Ammon's horn (tissue), 1 donor: ENCODE data around the gene ARPC5.
"Not testable (repeated sequence)": the region's sequence is repeated elsewhere in the genome, so short reads cannot be mapped to it uniquely, and the experiment has no call there.

Experiments used
- DNase-seq: peaks from one replicate; pipeline ENCODE4 v3.0.0-alpha.2; 2016; ENCODE audit warnings: low spot score

The ARPC5 gene

GRCh38 chr1:183635606-183636333 lies at the start of gene ARPC5:
Gene ARPC5 (minus strand): TSS chr1:183635783. CDS start chr1:183635659, 124 bp downstream.
- DNase-seq: peak; percentile 99

GRCh38 chr1:183685112-183685713 lies 49.6 kb upstream of the ARPC5 start:
- DNase-seq: peak; percentile 28

- not testable (repeated sequence) for DNase-seq
Measured at GRCh38 chr1:183679363-183679762, 43.8 kb upstream of the ARPC5 start.

GRCh38 chr1:183678819-183679218 lies 43.2 kb upstream of the ARPC5 start:
- DNase-seq: no peak

DNA sequence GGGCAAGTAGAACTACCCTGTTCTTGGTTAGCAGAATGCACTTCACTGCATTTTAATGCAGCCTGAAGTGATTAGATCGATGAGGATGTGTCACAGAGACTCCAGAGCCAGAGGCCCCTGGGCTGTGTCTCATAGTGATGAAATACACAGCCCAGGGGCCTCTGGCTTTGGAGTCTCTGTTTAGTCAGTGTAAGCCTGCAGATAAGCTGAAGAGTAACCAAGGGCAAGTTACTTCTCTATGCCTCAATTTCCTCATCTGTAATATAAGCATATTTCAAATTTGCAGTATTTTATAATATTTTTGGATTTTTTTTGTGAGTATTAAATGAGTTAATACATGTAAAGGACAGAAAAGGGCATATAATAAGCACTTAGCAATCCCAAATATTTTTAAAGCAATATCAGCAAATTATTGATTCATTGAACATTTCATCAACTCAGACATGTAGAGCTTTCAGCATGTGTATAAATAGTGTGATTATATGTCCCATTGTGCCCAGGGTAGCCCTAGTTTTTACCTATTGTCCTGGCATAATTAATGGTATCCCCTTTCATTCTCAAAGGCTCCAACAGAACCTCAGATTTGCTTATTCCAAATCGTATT lies 41.1 kb upstream of the ARPC5 start:
- no peak for DNase-seq

GRCh38 chr1:183675883-183676585 lies 40.5 kb upstream of the ARPC5 start:
- DNase-seq: no peak

DNA sequence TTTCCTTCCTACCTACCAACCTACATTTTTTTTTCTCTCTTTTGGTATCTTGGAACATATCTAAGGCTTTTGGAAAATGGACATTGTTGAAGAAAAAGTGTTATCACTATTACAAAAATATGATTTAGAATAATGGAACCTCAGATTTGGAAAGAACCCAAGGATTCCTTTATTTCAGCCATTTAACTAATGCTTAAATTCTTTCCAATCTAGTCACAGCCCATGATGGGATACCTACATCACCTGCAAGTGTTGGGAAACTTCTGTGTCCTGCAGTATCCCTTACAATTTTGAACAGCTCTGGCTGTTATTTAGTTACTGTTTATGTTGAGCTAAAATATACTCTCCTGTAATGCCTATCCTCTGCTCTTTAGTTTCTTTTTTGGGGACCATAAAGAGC lies 39.8 kb upstream of the ARPC5 start:
- no peak for DNase-seq

DNA sequence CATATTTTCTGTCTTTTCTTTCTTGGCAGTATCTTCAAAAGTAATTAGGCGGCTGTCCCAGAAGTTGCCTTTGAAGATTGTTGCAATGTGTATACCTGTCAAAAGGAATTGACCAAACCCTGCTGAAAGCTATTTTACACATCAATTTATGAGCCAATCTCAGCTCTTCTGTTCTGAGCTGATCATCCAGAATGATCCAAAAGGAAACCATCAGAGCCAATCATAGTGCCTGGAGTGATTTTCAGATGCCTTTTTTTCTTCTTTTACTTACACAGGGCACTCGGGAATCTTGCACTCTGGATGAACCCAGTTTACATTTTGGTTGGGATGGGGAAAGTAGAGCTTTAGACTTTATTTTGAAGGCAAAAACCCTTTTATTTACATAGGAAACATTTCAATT lies 39.3 kb upstream of the ARPC5 start:
- DNase-seq: no peak

DNA sequence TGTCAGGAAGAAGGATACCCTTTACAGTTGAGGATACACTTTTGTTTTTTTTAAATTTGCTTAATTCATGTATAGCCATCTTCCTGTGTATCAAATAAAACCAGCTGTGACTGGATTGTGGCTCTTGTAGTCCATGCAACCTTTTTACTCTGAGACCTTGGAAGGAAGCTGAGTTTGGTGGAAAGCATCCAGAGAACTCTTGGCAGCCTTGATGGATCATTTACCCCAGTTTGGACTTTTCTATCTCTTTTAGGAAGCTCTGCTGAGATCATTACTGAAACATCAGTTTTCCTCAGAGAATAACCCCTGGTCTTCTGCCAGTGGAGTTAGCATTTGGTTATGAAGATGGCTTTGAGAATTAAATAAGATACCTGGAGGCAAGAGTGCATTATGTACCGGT lies 38.8 kb upstream of the ARPC5 start:
- DNase-seq: no peak

GRCh38 chr1:183673605-183674323 lies 38.2 kb upstream of the ARPC5 start:
- DNase-seq: no peak

- DNase-seq: no peak
Measured at GRCh38 chr1:183670169-183670568, 34.6 kb upstream of the ARPC5 start.

- DNase-seq: no peak
Measured at GRCh38 chr1:183656355-183656754, 20.8 kb upstream of the ARPC5 start.

DNA sequence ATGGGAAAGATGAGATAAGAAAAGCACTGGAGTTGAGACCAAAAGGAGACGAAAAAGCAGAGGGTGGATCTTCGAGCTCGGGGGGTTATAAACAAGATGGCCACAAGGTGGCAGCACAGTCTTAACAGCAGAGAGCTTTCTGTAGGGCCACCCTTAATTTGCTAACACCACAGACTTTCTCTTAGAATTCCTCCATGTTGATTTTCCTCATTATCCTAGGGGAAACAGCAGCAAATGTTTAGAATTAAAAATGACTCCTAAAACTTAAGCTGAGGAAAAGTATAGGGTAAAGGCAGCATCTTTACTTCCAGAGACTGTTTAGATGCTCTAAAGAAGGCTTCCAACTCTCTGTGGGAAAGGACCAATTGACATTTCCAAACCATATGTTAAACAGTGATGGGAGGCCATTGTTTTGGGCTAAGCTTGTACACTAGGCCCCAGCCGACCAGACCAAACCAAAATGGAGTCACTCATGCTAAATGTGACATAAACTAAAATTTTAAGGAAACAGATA lies 20.0 kb upstream of the ARPC5 start:
- peak; percentile 92 for DNase-seq

- DNase-seq: no peak
Measured at GRCh38 chr1:183654706-183655105, 19.1 kb upstream of the ARPC5 start.

- no peak for DNase-seq
Measured at GRCh38 chr1:183653876-183654451, 18.4 kb upstream of the ARPC5 start.

DNA sequence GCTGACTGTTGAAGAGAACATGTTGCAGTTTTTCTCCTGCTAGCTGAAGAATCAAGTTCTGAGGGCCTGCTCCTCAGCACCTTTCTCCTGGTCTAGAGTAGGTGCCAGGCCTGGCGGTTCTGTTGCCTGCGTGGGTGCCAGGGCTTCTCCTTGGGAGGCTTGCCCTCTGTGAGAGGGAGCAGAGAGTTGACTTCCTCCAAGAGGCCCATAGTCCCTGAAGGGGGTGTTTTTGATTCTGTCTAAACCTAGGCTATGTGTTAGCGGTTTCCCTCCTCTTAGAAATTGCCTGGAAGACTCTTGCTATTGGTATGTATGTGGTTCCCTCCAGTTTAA lies 17.8 kb upstream of the ARPC5 start:
- DNase-seq: no peak

GRCh38 chr1:183652547-183653461 lies 17.2 kb upstream of the ARPC5 start, which contains the start of gene APOBEC4:
Gene APOBEC4 (minus strand): TSS chr1:183653316. CDS start chr1:183648781, 4,535 bp downstream.
- DNase-seq: peak; percentile 39

GRCh38 chr1:183652107-183652506 lies 16.5 kb upstream of the ARPC5 start:
- no peak for DNase-seq

DNA sequence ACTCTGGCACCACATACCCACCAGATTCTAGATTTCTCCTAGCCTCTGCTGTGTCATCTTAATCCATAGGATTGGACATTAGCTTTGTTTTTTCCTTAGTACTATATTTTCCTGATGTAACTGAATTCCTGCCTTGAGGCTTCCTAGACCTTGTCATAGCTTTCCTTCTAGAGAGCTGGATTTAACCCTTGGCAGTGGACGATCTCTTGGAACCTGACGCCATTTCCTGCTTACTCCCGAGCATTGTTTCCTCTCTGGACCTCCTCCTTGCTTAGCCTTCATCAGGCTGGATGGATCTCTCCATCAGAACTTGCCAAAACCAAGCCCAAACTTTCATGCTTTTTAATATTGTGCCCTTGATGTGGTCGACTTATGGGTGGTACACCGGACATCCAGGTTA lies 16.0 kb upstream of the ARPC5 start:
- DNase-seq: no peak

GRCh38 chr1:183648042-183648441 lies 12.5 kb upstream of the ARPC5 start:
- no peak for DNase-seq
